ENCODE results near the gene MAML2. TPM values are rescaled to one million over a fixed set of nuclear protein-coding genes. Genes with fewer than 3 reads are reported as not detected.

The MAML2 gene
- total and polyA plus RNA-seq, 2 experiments from 2014 or later = 2.0 to 7.1 TPM

- Histone ChIP-seq H3K4me3 (0 out of 2 replicates have a peak overlapping the region, but pooled peaks have one; percentile 12), H3K27ac (ENCODE audit: low read depth) (peak overlapping the region; percentile 95), H3K79me2 (replicated peaks; ENCODE audit: insufficient read depth) (no peaks in the 10 kb centered on the region), H3K36me3 (ENCODE audit: insufficient read depth) (no peaks in the 10 kb centered on the region), H2AFZ (no peak overlapping the region), H3K9me2 (ENCODE audit: insufficient read depth) (0 out of 2 replicates have a peak, but pooled peaks cover 4% of the 10 kb centered on the region), H3K4me1 (ENCODE audit: insufficient read depth) (peaks cover 48% of the 10 kb centered on the region), H3F3A (replicated peaks; ENCODE audit: low read depth) (peaks cover 8% of the 10 kb centered on the region; the same call in 1 of the 2 replicates), H3K4me2 (peak overlapping the region; percentile 52; the same call in 1 of the 2 replicates), H3K27me3 (ENCODE audit: insufficient read depth) (no peaks in the 10 kb centered on the region), H4K20me1 (replicated peaks; ENCODE audit: insufficient read depth) (no peaks in the 10 kb centered on the region)
- Mint-ChIP-seq H3K27ac (peak overlapping the region; percentile 59), H3K36me3 (ENCODE audit: low read depth) (no peaks in the 10 kb centered on the region), H3K9me3 (no peaks in the 10 kb centered on the region), H3K27me3 (ENCODE audit: insufficient read depth, low read depth, poor library complexity) (peaks cover 9% of the 10 kb centered on the region), H3K4me3 (no peak overlapping the region), H3K4me1 (peaks cover 65% of the 10 kb centered on the region)
- ATAC-seq = no peak
- TF ChIP-seq ZNF114 (CRISPR knock-in tag; IDR thresholded peaks at IDR 0.05) = no peak
- TF ChIP-seq ZNF331 (CRISPR knock-in tag; IDR thresholded peaks at IDR 0.05; ENCODE audit: low read depth) = no peak
- TF ChIP-seq ETS1 (IDR thresholded peaks at IDR 0.05) = no peak
- TF ChIP-seq NANOG (IDR thresholded peaks at IDR 0.05; ENCODE audit: borderline replicate concordance) = no peak
- TF ChIP-seq, protein P1, sequence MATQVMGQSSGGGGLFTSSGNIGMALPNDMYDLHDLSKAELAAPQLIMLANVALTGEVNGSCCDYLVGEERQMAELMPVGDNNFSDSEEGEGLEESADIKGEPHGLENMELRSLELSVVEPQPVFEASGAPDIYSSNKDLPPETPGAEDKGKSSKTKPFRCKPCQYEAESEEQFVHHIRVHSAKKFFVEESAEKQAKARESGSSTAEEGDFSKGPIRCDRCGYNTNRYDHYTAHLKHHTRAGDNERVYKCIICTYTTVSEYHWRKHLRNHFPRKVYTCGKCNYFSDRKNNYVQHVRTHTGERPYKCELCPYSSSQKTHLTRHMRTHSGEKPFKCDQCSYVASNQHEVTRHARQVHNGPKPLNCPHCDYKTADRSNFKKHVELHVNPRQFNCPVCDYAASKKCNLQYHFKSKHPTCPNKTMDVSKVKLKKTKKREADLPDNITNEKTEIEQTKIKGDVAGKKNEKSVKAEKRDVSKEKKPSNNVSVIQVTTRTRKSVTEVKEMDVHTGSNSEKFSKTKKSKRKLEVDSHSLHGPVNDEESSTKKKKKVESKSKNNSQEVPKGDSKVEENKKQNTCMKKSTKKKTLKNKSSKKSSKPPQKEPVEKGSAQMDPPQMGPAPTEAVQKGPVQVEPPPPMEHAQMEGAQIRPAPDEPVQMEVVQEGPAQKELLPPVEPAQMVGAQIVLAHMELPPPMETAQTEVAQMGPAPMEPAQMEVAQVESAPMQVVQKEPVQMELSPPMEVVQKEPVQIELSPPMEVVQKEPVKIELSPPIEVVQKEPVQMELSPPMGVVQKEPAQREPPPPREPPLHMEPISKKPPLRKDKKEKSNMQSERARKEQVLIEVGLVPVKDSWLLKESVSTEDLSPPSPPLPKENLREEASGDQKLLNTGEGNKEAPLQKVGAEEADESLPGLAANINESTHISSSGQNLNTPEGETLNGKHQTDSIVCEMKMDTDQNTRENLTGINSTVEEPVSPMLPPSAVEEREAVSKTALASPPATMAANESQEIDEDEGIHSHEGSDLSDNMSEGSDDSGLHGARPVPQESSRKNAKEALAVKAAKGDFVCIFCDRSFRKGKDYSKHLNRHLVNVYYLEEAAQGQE (IDR thresholded peaks at IDR 0.05; ENCODE audit: unreplicated experiment) = no peak
- no peak for TF ChIP-seq EZH2 (IDR thresholded peaks at IDR 0.05; ENCODE audit: low read depth, unreplicated experiment)
- no peak for TF ChIP-seq JUNB (IDR thresholded peaks at IDR 0.05; ENCODE audit: unreplicated experiment)
- no peak for TF ChIP-seq CREB1 (CRISPR knock-in tag; IDR thresholded peaks at IDR 0.05; ENCODE audit: low read depth)
- TF ChIP-seq POLR2AphosphoS5 (IDR thresholded peaks at IDR 0.05; ENCODE audit: low read depth) = no peak
- no peak for TF ChIP-seq STAT1 (IDR thresholded peaks at IDR 0.05; ENCODE audit: unreplicated experiment)
- no peak for TF ChIP-seq EZH2phosphoT487 (IDR thresholded peaks at IDR 0.05; ENCODE audit: unreplicated experiment)
- TF ChIP-seq, protein P2, sequence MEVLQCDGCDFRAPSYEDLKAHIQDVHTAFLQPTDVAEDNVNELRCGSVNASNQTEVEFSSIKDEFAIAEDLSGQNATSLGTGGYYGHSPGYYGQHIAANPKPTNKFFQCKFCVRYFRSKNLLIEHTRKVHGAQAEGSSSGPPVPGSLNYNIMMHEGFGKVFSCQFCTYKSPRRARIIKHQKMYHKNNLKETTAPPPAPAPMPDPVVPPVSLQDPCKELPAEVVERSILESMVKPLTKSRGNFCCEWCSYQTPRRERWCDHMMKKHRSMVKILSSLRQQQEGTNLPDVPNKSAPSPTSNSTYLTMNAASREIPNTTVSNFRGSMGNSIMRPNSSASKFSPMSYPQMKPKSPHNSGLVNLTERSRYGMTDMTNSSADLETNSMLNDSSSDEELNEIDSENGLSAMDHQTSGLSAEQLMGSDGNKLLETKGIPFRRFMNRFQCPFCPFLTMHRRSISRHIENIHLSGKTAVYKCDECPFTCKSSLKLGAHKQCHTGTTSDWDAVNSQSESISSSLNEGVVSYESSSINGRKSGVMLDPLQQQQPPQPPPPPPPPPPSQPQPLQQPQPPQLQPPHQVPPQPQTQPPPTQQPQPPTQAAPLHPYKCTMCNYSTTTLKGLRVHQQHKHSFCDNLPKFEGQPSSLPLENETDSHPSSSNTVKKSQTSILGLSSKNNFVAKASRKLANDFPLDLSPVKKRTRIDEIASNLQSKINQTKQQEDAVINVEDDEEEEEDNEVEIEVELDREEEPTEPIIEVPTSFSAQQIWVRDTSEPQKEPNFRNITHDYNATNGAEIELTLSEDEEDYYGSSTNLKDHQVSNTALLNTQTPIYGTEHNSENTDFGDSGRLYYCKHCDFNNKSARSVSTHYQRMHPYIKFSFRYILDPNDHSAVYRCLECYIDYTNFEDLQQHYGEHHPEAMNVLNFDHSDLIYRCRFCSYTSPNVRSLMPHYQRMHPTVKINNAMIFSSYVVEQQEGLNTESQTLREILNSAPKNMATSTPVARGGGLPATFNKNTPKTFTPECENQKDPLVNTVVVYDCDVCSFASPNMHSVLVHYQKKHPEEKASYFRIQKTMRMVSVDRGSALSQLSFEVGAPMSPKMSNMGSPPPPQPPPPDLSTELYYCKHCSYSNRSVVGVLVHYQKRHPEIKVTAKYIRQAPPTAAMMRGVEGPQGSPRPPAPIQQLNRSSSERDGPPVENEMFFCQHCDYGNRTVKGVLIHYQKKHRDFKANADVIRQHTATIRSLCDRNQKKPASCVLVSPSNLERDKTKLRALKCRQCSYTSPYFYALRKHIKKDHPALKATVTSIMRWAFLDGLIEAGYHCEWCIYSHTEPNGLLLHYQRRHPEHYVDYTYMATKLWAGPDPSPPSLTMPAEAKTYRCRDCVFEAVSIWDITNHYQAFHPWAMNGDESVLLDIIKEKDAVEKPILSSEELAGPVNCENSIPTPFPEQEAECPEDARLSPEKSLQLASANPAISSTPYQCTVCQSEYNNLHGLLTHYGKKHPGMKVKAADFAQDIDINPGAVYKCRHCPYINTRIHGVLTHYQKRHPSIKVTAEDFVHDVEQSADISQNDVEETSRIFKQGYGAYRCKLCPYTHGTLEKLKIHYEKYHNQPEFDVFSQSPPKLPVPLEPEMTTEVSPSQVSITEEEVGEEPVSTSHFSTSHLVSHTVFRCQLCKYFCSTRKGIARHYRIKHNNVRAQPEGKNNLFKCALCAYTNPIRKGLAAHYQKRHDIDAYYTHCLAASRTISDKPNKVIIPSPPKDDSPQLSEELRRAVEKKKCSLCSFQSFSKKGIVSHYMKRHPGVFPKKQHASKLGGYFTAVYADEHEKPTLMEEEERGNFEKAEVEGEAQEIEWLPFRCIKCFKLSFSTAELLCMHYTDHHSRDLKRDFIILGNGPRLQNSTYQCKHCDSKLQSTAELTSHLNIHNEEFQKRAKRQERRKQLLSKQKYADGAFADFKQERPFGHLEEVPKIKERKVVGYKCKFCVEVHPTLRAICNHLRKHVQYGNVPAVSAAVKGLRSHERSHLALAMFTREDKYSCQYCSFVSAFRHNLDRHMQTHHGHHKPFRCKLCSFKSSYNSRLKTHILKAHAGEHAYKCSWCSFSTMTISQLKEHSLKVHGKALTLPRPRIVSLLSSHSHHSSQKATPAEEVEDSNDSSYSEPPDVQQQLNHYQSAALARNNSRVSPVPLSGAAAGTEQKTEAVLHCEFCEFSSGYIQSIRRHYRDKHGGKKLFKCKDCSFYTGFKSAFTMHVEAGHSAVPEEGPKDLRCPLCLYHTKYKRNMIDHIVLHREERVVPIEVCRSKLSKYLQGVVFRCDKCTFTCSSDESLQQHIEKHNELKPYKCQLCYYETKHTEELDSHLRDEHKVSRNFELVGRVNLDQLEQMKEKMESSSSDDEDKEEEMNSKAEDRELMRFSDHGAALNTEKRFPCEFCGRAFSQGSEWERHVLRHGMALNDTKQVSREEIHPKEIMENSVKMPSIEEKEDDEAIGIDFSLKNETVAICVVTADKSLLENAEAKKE (CRISPR knock-in tag; IDR thresholded peaks at IDR 0.05) = no peak
- no peak for TF ChIP-seq CTCF (conservative IDR thresholded peaks at IDR 0.05; ENCODE audit: low read depth in 2 of 2)
- DNase-seq (ENCODE audit: low spot score) = no peak
Observed at GRCh38 chr11:96179905-96180304, 163.1 kb downstream of the MAML2 start.

Measured in GM23338 (cell line).